ENCODE results near the gene CA10.

Gene CA10

GRCh38 chr17:52011064-52011463 lies 147.4 kb downstream of the CA10 start:
- in situ Hi-C loops (cut with HindIII; ENCODE audit: low sequenced_read_pairs): no loop called here
- TF ChIP-seq CTCF (IDR thresholded peaks at IDR 0.05; ENCODE audit: low read depth, low read length): no peak
- no peak overlapping the region for H3K4me3 ChIP-seq (ENCODE audit: low read depth, low read length)
- no peak for DNase-seq (ENCODE audit: low read depth, low spot score)

DNA sequence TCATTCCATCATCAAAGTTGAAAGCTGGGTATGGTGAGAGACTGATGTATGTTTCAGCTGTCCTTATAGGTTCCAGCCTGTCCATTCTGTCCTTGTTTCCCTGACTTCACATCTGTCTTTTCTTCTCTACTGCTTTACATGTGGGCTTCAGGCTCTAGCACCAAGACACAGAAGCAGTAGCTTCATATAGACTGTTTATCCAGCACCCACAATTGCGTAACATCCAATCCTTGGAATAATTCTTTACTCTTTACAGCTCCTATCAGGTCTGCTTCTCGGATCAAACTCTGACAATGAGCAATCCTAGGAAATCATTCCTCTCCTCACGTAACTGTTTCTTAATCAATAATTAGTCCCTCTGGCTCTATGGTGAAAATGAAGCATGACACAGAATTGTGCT lies 158.9 kb downstream of the CA10 start:
- no peak overlapping the region for H3K4me3 ChIP-seq (ENCODE audit: low read depth, low read length)
- no peak for TF ChIP-seq CTCF (IDR thresholded peaks at IDR 0.05; ENCODE audit: low read depth, low read length)
- no peak for DNase-seq (ENCODE audit: low read depth, low spot score)
- in situ Hi-C loops (cut with HindIII; ENCODE audit: low sequenced_read_pairs): no loop called here

GRCh38 chr17:51997723-51998122 lies 160.8 kb downstream of the CA10 start:
- DNase-seq (ENCODE audit: low read depth, low spot score): no peak
- in situ Hi-C loops (cut with HindIII; ENCODE audit: low sequenced_read_pairs): no loop called here
- H3K4me3 ChIP-seq (ENCODE audit: low read depth, low read length): no peak overlapping the region
- no peak for TF ChIP-seq CTCF (IDR thresholded peaks at IDR 0.05; ENCODE audit: low read depth, low read length)

- no peak for DNase-seq (ENCODE audit: low read depth, low spot score)
- in situ Hi-C loops (cut with HindIII; ENCODE audit: low sequenced_read_pairs): no loop called here
- H3K4me3 ChIP-seq (ENCODE audit: low read depth, low read length): no peak overlapping the region
- no peak for TF ChIP-seq CTCF (IDR thresholded peaks at IDR 0.05; ENCODE audit: low read depth, low read length)
These were observed 162.6 kb downstream of the CA10 start for GRCh38 chr17:51995797-51996403.

DNA sequence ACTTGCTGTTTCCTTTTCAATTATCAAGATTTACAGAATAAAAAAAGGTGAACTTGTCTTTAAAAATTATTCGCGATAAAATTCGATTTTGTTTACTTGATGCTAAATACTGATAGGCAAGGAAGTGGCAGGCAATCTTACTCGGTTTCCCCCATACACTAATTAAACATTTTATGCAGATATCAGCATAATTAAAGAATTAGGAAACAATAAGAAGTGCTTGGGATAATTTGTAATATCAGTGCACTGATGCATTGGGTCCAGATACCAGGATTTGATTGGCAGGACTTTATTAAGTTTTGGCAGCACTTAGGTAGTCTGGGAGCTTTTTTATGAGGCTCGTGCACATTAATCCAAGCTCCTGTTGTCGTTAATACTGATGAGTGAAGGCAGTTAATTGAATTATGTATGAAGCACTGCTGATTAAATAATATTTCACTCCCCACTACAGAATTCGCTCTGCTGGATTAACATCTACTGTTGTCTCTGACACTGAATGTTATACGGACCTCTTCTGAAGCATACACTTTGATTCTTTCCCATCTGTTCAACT lies 165.6 kb downstream of the CA10 start:
- in situ Hi-C loops (cut with HindIII; ENCODE audit: low sequenced_read_pairs): no loop called here
- H3K4me3 ChIP-seq (ENCODE audit: low read depth, low read length): no peak overlapping the region
- no peak for DNase-seq (ENCODE audit: low read depth, low spot score)
- no peak for TF ChIP-seq CTCF (IDR thresholded peaks at IDR 0.05; ENCODE audit: low read depth, low read length)

DNA sequence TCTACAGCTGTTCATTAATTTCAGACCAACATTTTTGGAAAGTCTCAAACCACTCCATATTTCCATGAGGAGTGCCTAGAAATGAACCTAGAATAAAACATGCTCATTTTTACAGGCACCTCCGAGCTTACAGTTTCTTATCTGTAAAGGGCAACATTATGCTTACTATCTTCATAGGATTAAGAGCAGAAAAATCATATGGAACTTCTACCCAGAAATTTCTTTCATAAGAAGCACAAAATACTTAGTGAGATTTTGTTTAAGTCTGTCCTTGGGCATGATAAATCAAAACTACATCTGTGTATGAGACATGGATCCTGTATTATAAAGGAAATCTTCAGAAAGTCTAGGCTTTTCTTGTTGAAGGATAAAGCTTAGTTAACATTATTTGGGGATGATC lies 187.4 kb downstream of the CA10 start:
- no peak for TF ChIP-seq CTCF (IDR thresholded peaks at IDR 0.05; ENCODE audit: low read depth, low read length)
- no peak for DNase-seq (ENCODE audit: low read depth, low spot score)
- H3K4me3 ChIP-seq (ENCODE audit: low read depth, low read length): no peak overlapping the region
- in situ Hi-C loops (cut with HindIII; ENCODE audit: low sequenced_read_pairs): no loop called here
